Natural killer cell (primary cell): ENCODE measurements around the gene LTA. TPM values are rescaled to one million over a fixed set of nuclear protein-coding genes. Genes with fewer than 3 reads are reported as not detected.

Experiments used
- ATAC-seq, 3 donors: fragments of 150-1000 bp in 2 of 3; fragments of 200-7000 bp in 1 of 3; cut with Tn5 transposase; 1 replicate in 1 of 3; 2 replicates in 2 of 3; pipeline ENCODE4 v1.10.0; 2021; ENCODE audit warnings: mild to moderate bottlenecking in 2 of 3, moderate library complexity in 2 of 3
- DNase-seq, 2 donors: peaks; one replicate each; pipeline versions ENCODE4 v3.0.0 to v3.0.0-alpha.2; 2013 to 2021; ENCODE audit warnings: mixed read lengths in 1 of 2
- H3K27ac ChIP-seq: one replicate; pipeline ENCODE4 v1.5.1; 2013; ENCODE audit warnings: mild to moderate bottlenecking, low read length
- H3K27me3 ChIP-seq: one replicate; pipeline ENCODE4 v1.6.1; 2013; ENCODE audit warnings: low read length; ENCODE audit not compliant: control insufficient read depth, insufficient read depth
- H3K36me3 ChIP-seq: one replicate; pipeline ENCODE4 v1.6.1; 2013; ENCODE audit warnings: low read length; ENCODE audit not compliant: control insufficient read depth, insufficient read depth
- H3K4me1 ChIP-seq: one replicate; pipeline ENCODE4 v1.6.1; 2013; ENCODE audit warnings: low read length; ENCODE audit not compliant: control insufficient read depth, insufficient read depth
- H3K4me3 ChIP-seq: one replicate; pipeline ENCODE4 v1.5.1; 2013; ENCODE audit warnings: low read length
- H3K9me3 ChIP-seq: one replicate; pipeline ENCODE4 v1.6.1; 2013; ENCODE audit warnings: low read length; ENCODE audit not compliant: control insufficient read depth, insufficient read depth
- H3K27ac Mint-ChIP-seq, 2 donors: one replicate each; pipeline ENCODE4 v1.8.0; 2022; ENCODE audit warnings: mild to moderate bottlenecking in 2 of 2, mixed read lengths in 2 of 2, moderate library complexity in 1 of 2
- H3K27me3 Mint-ChIP-seq, 2 donors: one replicate each; pipeline ENCODE4 v1.8.0; 2022; ENCODE audit warnings: low read depth in 2 of 2, mixed read lengths in 2 of 2
- H3K36me3 Mint-ChIP-seq: one replicate; pipeline ENCODE4 v1.8.0; 2022; ENCODE audit warnings: mixed read lengths
- H3K4me1 Mint-ChIP-seq, 2 donors: one replicate each; pipeline ENCODE4 v1.8.0; 2022; ENCODE audit warnings: mixed read lengths in 2 of 2
- H3K4me3 Mint-ChIP-seq: one replicate; pipeline ENCODE4 v1.8.0; 2022; ENCODE audit warnings: mild to moderate bottlenecking, moderate library complexity, mixed read lengths
- H3K9me3 Mint-ChIP-seq, 2 donors: one replicate each; pipeline ENCODE4 v1.8.0; 2022; ENCODE audit warnings: mixed read lengths in 2 of 2
- WGBS: methylation state at CpG from one replicate; pipeline ENCODE4 v1.1.7; 2013; ENCODE audit warnings: missing lambda C conversion rate; ENCODE audit not compliant: insufficient coverage; 5-methylcytosine and 5-hydroxymethylcytosine counted together
- intact Hi-C: fragments of 100-400 bp; cut with micrococcal nuclease; formaldehyde crosslinking; loops from one replicate; pipeline ENCODE4 v1.14.2; 2022
- total RNA-seq, 4 donors: library from RNA; stranded (reverse); fragments of 120-200 nt in 1 of 4; gene quantifications; one replicate each; pipeline versions ENCODE4 v1.2.3 to v1.2.4, GENCODE V29; 2013 to 2022
- TF ChIP-seq, protein P1 (sequence below): fragments of 200-600 bp; IDR thresholded peaks from one replicate; pipeline ENCODE4 v1.8.0; 2022; ENCODE audit warnings: antibody characterized with exemption

LTA gene
- total RNA-seq, 3 donors from 2014 or later (not counting 1 experiment from before 2014, with no cell fraction given) = 7.6 to 13.1 (median 8.7) TPM

GRCh38 chr6:31621991-31622390 lies 49.9 kb downstream of the LTA start:
- ATAC-seq (no peak), DNase-seq (no peak)
- Histone ChIP-seq H3K36me3 (peaks cover 33% of the 10 kb centered on the region), H3K4me1 (peaks cover 15% of the 10 kb centered on the region), H3K27me3 (no peaks in the 10 kb centered on the region), H3K4me3 (no peak overlapping the region), H3K9me3 (no peaks in the 10 kb centered on the region), H3K27ac (peak overlapping the region; percentile 98)
- no peaks in the 10 kb centered on the region for H3K27me3 Mint-ChIP-seq
- peak overlapping the region; percentile 92 for H3K4me3 Mint-ChIP-seq
- H3K36me3 Mint-ChIP-seq = peaks cover 14% of the 10 kb centered on the region
- peak overlapping the region; percentile 92 to 95 for H3K27ac Mint-ChIP-seq
- TF ChIP-seq, protein P1, sequence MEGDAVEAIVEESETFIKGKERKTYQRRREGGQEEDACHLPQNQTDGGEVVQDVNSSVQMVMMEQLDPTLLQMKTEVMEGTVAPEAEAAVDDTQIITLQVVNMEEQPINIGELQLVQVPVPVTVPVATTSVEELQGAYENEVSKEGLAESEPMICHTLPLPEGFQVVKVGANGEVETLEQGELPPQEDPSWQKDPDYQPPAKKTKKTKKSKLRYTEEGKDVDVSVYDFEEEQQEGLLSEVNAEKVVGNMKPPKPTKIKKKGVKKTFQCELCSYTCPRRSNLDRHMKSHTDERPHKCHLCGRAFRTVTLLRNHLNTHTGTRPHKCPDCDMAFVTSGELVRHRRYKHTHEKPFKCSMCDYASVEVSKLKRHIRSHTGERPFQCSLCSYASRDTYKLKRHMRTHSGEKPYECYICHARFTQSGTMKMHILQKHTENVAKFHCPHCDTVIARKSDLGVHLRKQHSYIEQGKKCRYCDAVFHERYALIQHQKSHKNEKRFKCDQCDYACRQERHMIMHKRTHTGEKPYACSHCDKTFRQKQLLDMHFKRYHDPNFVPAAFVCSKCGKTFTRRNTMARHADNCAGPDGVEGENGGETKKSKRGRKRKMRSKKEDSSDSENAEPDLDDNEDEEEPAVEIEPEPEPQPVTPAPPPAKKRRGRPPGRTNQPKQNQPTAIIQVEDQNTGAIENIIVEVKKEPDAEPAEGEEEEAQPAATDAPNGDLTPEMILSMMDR = no peak
- peaks cover 20 to 30% of the 10 kb centered on the region in 2 donors for H3K4me1 Mint-ChIP-seq
- intact Hi-C loops = loop anchor here (5.0 kb wide), 1 partner anchor 115 kb away; the partner anchor contains the start of gene CLIC1
- WGBS = 61% methylated on average over 4 of the region's 4 CpGs
- H3K9me3 Mint-ChIP-seq = no peaks in the 10 kb centered on the region

DNA sequence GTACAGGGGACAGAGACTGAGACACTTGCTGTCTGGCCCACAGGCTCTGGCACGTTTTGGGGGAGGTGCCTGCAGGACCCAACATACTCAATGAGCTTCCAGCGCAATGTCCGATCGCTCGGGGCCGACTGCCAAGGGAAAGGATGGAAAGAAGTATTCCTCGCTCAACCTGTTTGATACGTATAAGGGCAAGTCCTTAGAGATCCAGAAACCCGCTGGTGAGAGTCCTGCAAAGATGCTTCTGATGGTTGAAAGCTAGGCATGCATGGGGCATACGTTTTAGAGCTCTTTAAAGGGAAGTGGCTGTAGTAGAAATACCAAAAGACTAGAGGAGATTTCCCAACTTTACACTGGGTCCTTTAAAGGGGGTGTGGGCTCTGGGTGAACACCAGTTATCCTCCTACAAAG lies 50.6 kb downstream of the LTA start:
- WGBS = 84% methylated on average over 10 of the region's 10 CpGs
- peaks cover 40% of the 10 kb centered on the region for H3K36me3 ChIP-seq
- H3K4me1 ChIP-seq = peaks cover 15% of the 10 kb centered on the region
- TF ChIP-seq, protein P1 = no peak
- no peak overlapping the region for H3K4me3 ChIP-seq
- peak overlapping the region; percentile 92 for H3K4me3 Mint-ChIP-seq
- peaks cover 25 to 34% of the 10 kb centered on the region in 2 donors for H3K4me1 Mint-ChIP-seq
- peak overlapping the region; percentile 92 to 95 for H3K27ac Mint-ChIP-seq
- H3K9me3 Mint-ChIP-seq = no peaks in the 10 kb centered on the region
- intact Hi-C loops = loop anchor here (5.0 kb wide), 1 partner anchor 115 kb away; the partner anchor contains the start of gene CLIC1
- no peaks in the 10 kb centered on the region for H3K27me3 Mint-ChIP-seq
- peaks cover 21% of the 10 kb centered on the region for H3K36me3 Mint-ChIP-seq
- no peaks in the 10 kb centered on the region for H3K9me3 ChIP-seq
- no peak for DNase-seq
- no peak overlapping the region for H3K27ac ChIP-seq
- H3K27me3 ChIP-seq = no peaks in the 10 kb centered on the region
- no peak for ATAC-seq

Other genes with a start within 250 kb of the LTA start
- over 10,000 TPM in 2 of 3 donors, 1,000 to 10,000 TPM in 1; 9,586 to 11,061 (median 11,048) TPM for gene HLA-B, start 215.1 kb upstream of the LTA start, total RNA-seq
- gene MICA, start 168.7 kb upstream of the LTA start, total RNA-seq = 10 to 100 TPM in 2 of 3 donors, 1 to 10 TPM in 1; 9.3 to 19.7 (median 11.4) TPM
- gene MICB, start 74.1 kb upstream of the LTA start, total RNA-seq = 10 to 100 TPM; 33.5 to 39.0 (median 37.6) TPM
- gene MCCD1, start 43.3 kb upstream of the LTA start, total RNA-seq = not detected
- 100 to 1,000 TPM; 506 to 571 (median 534) TPM for gene DDX39B, start 30.3 kb upstream of the LTA start, total RNA-seq
- 1 to 10 TPM; 1.0 to 2.5 (median 2.1) TPM for gene ATP6V1G2, start 25.7 kb upstream of the LTA start, total RNA-seq
- 10 to 100 TPM in 2 of 3 donors, 1 to 10 TPM in 1; 8.1 to 10.9 (median 10.7) TPM for gene NFKBIL1, start 24.7 kb upstream of the LTA start, total RNA-seq
- 10 to 100 TPM; 24.2 to 60.8 (median 46.9) TPM for gene TNF, start 3.3 kb downstream of the LTA start, total RNA-seq
- 10 to 100 TPM; 17.7 to 42.1 (median 32.6) TPM for gene LTB, start 10.1 kb downstream of the LTA start, total RNA-seq
- gene LST1, start 14.0 kb downstream of the LTA start, total RNA-seq = 100 to 1,000 TPM in 1 of 3 donors, 10 to 100 TPM in 2; 25.4 to 120 (median 50.5) TPM
- gene NCR3, start 20.7 kb downstream of the LTA start, total RNA-seq = 100 to 1,000 TPM; 120 to 173 (median 137) TPM
- 10 to 100 TPM in 2 of 3 donors, 1 to 10 TPM in 1; 8.7 to 47.0 (median 17.9) TPM for gene AIF1, start 42.9 kb downstream of the LTA start, total RNA-seq
- gene PRRC2A, start 48.4 kb downstream of the LTA start, total RNA-seq = 100 to 1,000 TPM; 264 to 294 (median 294) TPM
- gene BAG6, start 80.4 kb downstream of the LTA start, total RNA-seq = 100 to 1,000 TPM; 264 to 303 (median 274) TPM
- gene APOM, start 83.6 kb downstream of the LTA start, total RNA-seq = 1 to 10 TPM; 2.6 to 2.8 (median 2.7) TPM
- gene C6orf47, start 88.5 kb downstream of the LTA start, total RNA-seq = 10 to 100 TPM; 25.9 to 29.9 (median 27.4) TPM
- gene GPANK1, start 92.7 kb downstream of the LTA start, total RNA-seq = 10 to 100 TPM; 16.0 to 20.3 (median 18.2) TPM
- gene CSNK2B, start 93.8 kb downstream of the LTA start, total RNA-seq = 100 to 1,000 TPM; 140 to 157 (median 141) TPM
- gene LY6G5B, start 97.7 kb downstream of the LTA start, total RNA-seq = 10 to 100 TPM; 39.9 to 50.0 (median 46.0) TPM
- 1 to 10 TPM; 2.0 to 7.9 (median 2.7) TPM for gene LY6G5C, start 108.8 kb downstream of the LTA start, total RNA-seq
- 10 to 100 TPM; 92.0 to 97.6 (median 94.2) TPM for gene ABHD16A, start 131.0 kb downstream of the LTA start, total RNA-seq
- gene LY6G6F, start 134.6 kb downstream of the LTA start, total RNA-seq = 1 to 10 TPM in 2 of 3 donors, under 1 TPM in 1; 0.97 to 3.2 (median 1.4) TPM
- gene LY6G6D, start 143.1 kb downstream of the LTA start, total RNA-seq = under 1 TPM in 1 of 3 donors, not detected in 2; 0.94 TPM
- not detected for gene LY6G6C, start 149.5 kb downstream of the LTA start, total RNA-seq
- 10 to 100 TPM in 2 of 3 donors, 1 to 10 TPM in 1; 9.4 to 19.0 (median 12.8) TPM for gene MPIG6B, start 151.1 kb downstream of the LTA start, total RNA-seq
- 10 to 100 TPM; 22.3 to 36.1 (median 24.6) TPM for gene DDAH2, start 157.0 kb downstream of the LTA start, total RNA-seq
- 100 to 1,000 TPM; 348 to 363 (median 355) TPM for gene CLIC1, start 164.2 kb downstream of the LTA start, total RNA-seq
- 10 to 100 TPM; 28.2 to 44.6 (median 43.7) TPM for gene MSH5, start 167.7 kb downstream of the LTA start, total RNA-seq
- gene SAPCD1, start 190.4 kb downstream of the LTA start, total RNA-seq = 10 to 100 TPM in 1 of 3 donors, 1 to 10 TPM in 2; 5.4 to 14.5 (median 6.9) TPM
- gene VWA7, start 205.0 kb downstream of the LTA start, total RNA-seq = 1 to 10 TPM; 2.4 to 4.7 (median 3.2) TPM
- 10 to 100 TPM; 45.2 to 58.6 (median 49.2) TPM for gene VARS1, start 223.5 kb downstream of the LTA start, total RNA-seq
- gene LSM2, start 234.7 kb downstream of the LTA start, total RNA-seq = 10 to 100 TPM; 28.1 to 34.9 (median 29.2) TPM
- 1 to 10 TPM; 2.0 to 4.5 (median 3.6) TPM for gene HSPA1L, start 243.0 kb downstream of the LTA start, total RNA-seq
- gene HSPA1A, start 243.3 kb downstream of the LTA start, total RNA-seq = 10 to 100 TPM; 24.4 to 34.6 (median 34.5) TPM